ENCODE results near the gene ACTL6B. TPM values are rescaled to one million over a fixed set of nuclear protein-coding genes. Genes with fewer than 3 reads are reported as not detected.

The ACTL6B gene
- total and polyA plus RNA-seq, 2 of the 13 experiments (the other 11 are each of a cell fraction or from before 2014, with no cell fraction given): not detected

DNA sequence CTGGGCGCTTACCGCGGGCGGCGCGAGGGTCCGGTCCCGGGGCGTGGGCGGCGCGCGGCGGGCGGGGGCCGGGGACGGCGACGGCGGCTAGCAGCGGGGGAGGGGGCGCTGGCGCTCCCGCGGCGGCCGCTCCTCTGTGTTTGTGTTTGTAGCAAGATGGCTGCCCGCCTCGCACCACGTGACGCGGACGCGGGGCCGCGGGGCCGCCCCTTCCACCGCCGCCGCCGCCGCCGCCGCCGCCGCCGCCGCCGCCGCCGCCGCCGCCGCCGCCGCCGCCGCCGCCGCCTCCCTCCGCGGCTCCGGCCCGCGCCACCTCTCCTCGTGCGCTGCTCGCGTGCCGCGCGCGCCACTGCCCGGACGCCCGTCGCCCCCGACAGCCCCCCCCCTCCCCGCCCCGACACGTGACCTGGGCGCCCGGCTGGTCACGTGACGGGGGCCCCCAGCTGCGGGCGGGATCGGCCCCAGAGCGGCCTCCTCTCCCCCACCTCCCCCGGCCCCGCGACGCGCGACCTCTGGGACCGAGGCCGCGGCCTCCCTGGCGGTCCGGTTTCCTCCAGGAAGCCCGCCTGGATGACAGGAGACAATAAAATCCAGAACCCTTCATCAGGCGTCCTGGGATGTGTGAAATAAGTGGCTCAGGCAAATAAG, 38.0 kb upstream of the ACTL6B start, which contains the start of gene GIGYF1 (continued):
- no peak for TF ChIP-seq AHDC1 (CRISPR knock-in tag; IDR thresholded peaks at IDR 0.05; ENCODE audit: borderline replicate concordance)
- TF ChIP-seq TRAFD1 (CRISPR knock-in tag; IDR thresholded peaks at IDR 0.05; ENCODE audit: borderline replicate concordance): no peak
- TF ChIP-seq ZNF160 (CRISPR knock-in tag; IDR thresholded peaks at IDR 0.05): no peak
- TF ChIP-seq, protein P1, sequence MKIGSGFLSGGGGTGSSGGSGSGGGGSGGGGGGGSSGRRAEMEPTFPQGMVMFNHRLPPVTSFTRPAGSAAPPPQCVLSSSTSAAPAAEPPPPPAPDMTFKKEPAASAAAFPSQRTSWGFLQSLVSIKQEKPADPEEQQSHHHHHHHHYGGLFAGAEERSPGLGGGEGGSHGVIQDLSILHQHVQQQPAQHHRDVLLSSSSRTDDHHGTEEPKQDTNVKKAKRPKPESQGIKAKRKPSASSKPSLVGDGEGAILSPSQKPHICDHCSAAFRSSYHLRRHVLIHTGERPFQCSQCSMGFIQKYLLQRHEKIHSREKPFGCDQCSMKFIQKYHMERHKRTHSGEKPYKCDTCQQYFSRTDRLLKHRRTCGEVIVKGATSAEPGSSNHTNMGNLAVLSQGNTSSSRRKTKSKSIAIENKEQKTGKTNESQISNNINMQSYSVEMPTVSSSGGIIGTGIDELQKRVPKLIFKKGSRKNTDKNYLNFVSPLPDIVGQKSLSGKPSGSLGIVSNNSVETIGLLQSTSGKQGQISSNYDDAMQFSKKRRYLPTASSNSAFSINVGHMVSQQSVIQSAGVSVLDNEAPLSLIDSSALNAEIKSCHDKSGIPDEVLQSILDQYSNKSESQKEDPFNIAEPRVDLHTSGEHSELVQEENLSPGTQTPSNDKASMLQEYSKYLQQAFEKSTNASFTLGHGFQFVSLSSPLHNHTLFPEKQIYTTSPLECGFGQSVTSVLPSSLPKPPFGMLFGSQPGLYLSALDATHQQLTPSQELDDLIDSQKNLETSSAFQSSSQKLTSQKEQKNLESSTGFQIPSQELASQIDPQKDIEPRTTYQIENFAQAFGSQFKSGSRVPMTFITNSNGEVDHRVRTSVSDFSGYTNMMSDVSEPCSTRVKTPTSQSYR (CRISPR knock-in tag; IDR thresholded peaks at IDR 0.05; ENCODE audit: borderline replicate concordance): peak; percentile 51
- TF ChIP-seq MLXIP (CRISPR knock-in tag; IDR thresholded peaks at IDR 0.05; ENCODE audit: borderline replicate concordance): 0 out of 2 replicates have a peak, but pooled peaks have one; percentile 38
- TF ChIP-seq NFAT5 (CRISPR knock-in tag; IDR thresholded peaks at IDR 0.05): no peak
- TF ChIP-seq MIER2 (CRISPR knock-in tag; IDR thresholded peaks at IDR 0.05): no peak
